Endothelial cell of coronary artery (primary cell): ENCODE results near the gene UBE2A. TPM values are rescaled to one million over a fixed set of nuclear protein-coding genes. Genes with fewer than 3 reads are reported as not detected.

ENCODE experiments used
- total RNA-seq: library from RNA; depleted of rRNA; stranded (reverse); fragments of >200 nt; gene quantifications from 2 replicates; pipeline ENCODE4 v1.2.3, GENCODE V29; 2014

The UBE2A gene
- total RNA-seq: 17.3 and 21.9 TPM in 2 replicates

DNA sequence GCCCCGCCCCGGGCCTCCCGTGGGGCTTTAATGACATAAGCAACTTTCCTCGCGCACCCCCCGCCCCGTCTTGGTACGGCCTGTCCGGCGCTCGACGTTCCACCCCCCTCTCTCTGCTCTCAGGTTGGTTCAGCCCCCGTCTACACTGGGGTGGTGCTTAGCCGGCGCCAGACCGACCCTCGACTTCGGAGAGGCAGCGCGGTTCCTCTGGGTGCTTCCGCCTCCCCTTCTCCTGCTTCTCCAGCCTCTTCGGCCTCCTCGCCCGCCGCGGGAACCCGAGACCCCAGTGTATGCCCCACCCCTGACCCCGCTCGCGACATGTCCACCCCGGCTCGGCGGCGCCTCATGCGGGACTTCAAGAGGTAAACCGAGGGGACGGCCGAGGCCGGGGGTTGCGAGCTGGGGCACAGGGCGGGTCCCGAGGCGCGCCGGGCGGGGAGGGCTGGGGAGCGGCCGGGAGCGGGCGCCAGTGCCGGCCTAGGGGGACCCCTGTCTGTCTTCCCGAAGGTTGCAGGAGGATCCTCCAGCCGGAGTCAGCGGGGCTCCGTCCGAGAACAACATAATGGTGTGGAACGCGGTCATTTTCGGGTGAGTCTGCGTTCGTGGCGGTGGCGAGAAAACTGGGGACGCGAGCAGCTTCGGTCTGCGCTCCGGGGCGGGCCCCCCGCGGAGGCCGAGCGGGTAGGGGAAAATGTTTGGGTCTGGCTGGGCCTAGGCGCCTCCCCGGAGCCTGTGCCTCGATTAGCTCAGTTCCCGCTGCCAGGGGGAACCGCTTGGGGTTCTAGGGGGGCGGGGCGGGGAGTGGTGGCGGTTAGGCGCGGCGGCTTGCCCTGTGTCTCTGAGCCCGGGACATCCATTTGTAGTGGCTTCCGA lies at the start of gene UBE2A:
Gene UBE2A (plus strand): TSS at position 170 of the 873 bp plus-strand sequence. CDS start 149 bp downstream, at position 319.

DNA sequence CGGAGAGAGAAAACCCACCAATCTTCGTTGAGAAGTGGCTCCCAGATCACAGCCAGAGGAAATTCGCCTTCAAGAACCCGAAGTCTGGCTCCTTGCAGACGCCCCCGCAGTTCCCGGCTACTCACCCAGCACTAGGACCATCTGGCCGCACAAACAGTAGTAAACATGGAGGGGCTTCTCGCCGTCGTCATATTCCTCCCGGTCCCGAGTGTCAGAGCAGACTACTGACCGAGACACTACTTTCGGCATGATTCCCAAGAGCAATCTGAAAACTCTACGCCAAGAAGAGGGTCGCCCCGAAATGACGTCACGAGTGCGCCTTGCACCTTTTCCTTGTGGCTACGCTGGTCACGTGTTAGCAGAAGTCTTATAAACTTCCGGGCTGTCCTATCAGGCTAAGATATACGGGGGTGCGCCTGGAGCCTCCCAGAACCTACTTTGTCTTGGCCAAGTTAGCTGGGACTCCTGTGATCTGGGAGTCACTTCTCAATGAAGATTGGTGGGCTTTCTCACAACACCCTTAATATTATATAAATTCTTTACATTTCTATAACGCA lies 9.2 kb upstream of the UBE2A start, which contains the start of gene STEEP1:
Gene STEEP1 (minus strand): TSS at position 303 of the 557 bp plus-strand sequence. CDS start 54 bp downstream, at position 249.

DNA sequence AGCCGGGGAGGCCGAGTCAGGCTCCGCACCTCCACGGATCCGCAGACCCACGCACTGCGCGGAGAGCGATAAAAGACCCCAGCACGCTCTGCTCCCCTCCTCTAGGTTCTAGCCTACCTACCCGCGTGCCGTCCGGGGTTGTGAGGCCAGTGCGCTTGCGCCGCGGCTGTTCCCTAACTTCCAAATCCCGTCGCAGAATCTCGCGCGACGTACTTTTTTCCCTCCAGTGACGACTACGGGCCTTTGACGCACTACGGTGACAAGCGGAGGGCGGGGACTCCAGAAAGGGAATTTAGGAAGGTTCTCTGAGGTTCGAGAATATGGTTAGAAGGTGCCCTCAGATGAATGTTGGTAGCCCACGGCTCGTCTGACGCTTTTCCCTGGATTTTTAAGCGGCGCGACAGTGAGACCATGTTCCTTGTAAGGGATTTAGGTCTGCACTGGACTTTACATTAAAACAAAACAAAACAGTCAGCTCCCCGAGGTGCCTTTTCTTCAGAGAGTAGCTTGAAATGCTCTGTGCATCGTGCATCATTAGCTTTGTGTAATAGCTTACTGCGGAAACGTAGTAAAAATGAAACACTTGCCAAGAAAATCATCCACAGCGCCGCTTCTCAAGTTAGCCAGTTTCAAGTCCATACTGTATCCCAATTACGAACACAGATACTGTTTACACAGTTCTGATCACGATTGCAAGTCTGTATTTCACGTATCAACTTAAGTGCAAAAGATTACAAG lies 32.1 kb downstream of the UBE2A start, which contains the start of gene NKRF:
Gene NKRF (minus strand): TSS at position 145 of the 738 bp plus-strand sequence.

Other genes with a start within 250 kb of the UBE2A start
- 11.6 and 15.5 TPM in 2 replicates for gene SLC25A43, start 175.2 kb upstream of the UBE2A start, total RNA-seq
- 235 and 275 TPM in 2 replicates for gene SLC25A5, start 106.1 kb upstream of the UBE2A start, total RNA-seq
- 34.4 and 41.8 TPM in 2 replicates for gene STEEP1, start 9.2 kb upstream of the UBE2A start, total RNA-seq
- gene NKRF, start 31.9 kb downstream of the UBE2A start, total RNA-seq: 4.7 and 6.3 TPM in 2 replicates
- 13.3 and 16.6 TPM in 2 replicates for gene SEPTIN6, start 118.6 kb downstream of the UBE2A start, total RNA-seq
- not detected in 2 replicates for gene SOWAHD, start 184.0 kb downstream of the UBE2A start, total RNA-seq
- 2,501 and 2,643 TPM in 2 replicates for gene RPL39, start 217.1 kb downstream of the UBE2A start, total RNA-seq